HG02973 (cell line): ENCODE measurements around the gene IL12RB1.

Source experiments
- ATAC-seq: cut with Tn5 transposase; IDR thresholded peaks from one replicate; pipeline ENCODE4 v1.9.1; 2021; ENCODE audit warnings: moderate library complexity; ENCODE audit not compliant: unreplicated experiment

Gene IL12RB1

GRCh38 chr19:18013210-18014111 is 73.3 kb downstream of the IL12RB1 start:
- no peak for ATAC-seq

DNA sequence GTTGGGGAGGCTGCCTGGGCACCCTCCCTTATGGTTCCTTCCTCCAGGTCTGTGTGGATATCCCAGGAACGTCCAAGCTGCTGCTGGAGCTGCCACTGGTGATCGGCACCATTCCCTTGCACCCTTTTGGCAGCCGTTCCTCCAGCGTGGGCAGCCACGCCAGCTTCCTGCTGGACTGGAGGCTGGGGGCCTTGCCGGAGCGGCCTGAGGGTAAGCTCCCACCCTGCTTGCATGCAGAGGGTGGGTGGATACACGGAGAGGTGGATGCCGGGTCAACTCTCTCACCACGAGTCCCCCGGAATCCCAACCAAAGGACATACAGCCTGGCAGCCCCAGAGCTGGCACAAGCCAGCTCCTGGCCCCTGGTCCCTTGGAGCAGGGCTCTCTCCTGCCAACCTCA is 76.6 kb downstream of the IL12RB1 start:
- no peak for ATAC-seq

- no peak for ATAC-seq
These were observed 77.2 kb downstream of the IL12RB1 start for GRCh38 chr19:18009412-18010066.
